Osteoblast (primary cell): ENCODE results near the gene CUL3. TPM values are rescaled to one million over a fixed set of nuclear protein-coding genes. Genes with fewer than 3 reads are reported as not detected.
A peak's percentile ranks its signal among the peaks of the same experiment; 100 is the strongest.
"Not testable (repeated sequence)": the region's sequence is repeated elsewhere in the genome, so short reads cannot be mapped to it uniquely, and the experiment has no call there.

ENCODE experiments used
- DNase-seq: peaks from one replicate; pipeline ENCODE4 v3.0.0; 2011; ENCODE audit warnings: low spot score, mixed read lengths; ENCODE audit not compliant: insufficient read length; ENCODE audit errors: missing footprints
- H2AFZ ChIP-seq: 2 replicates; pipeline ENCODE4 v1.6.0; 2011; ENCODE audit warnings: mild to moderate bottlenecking, low read length
- H3K27ac ChIP-seq: 2 replicates; pipeline ENCODE4 v1.5.1; 2011; ENCODE audit warnings: mild to moderate bottlenecking, low read depth, low read length, moderate library complexity
- H3K27me3 ChIP-seq: 2 replicates; pipeline ENCODE4 v1.6.0; 2012; ENCODE audit warnings: mild to moderate bottlenecking, control low read depth, inconsistent platforms, low read length, moderate library complexity; ENCODE audit not compliant: insufficient read depth
- H3K36me3 ChIP-seq: 2 replicates; pipeline ENCODE4 v1.5.1; 2011; ENCODE audit warnings: mild to moderate bottlenecking, low read length, control low read depth, moderate library complexity; ENCODE audit not compliant: insufficient read depth
- H3K4me1 ChIP-seq: 2 replicates; pipeline ENCODE4 v1.5.1; 2011; ENCODE audit warnings: mild to moderate bottlenecking, low read length, control low read depth, moderate library complexity; ENCODE audit not compliant: insufficient read depth
- H3K4me2 ChIP-seq: 2 replicates; pipeline ENCODE4 v1.6.0; 2011; ENCODE audit warnings: mild to moderate bottlenecking, low read length; ENCODE audit not compliant: insufficient read depth
- H3K4me3 ChIP-seq: fragments of 200-600 bp; sonication (generic); 3 replicates; pipeline ENCODE4 v1.5.1; 2012; ENCODE audit warnings: mild to moderate bottlenecking, low read length, inconsistent platforms; ENCODE audit not compliant: insufficient read depth
- H3K79me2 ChIP-seq: 2 replicates; pipeline ENCODE4 v1.6.0; 2012; ENCODE audit warnings: mild to moderate bottlenecking, low read length, control low read depth, inconsistent platforms; ENCODE audit not compliant: insufficient read depth
- H3K9me3 ChIP-seq: 2 replicates; pipeline ENCODE4 v1.5.1; 2011; ENCODE audit warnings: low read depth, low read length, control low read depth
- H4K20me1 ChIP-seq: 2 replicates; pipeline ENCODE4 v1.6.0; 2012; ENCODE audit warnings: mild to moderate bottlenecking, low read length, control low read depth; ENCODE audit not compliant: insufficient read depth
- CTCF ChIP-seq: IDR thresholded peaks from 2 replicates; pipeline ENCODE4 v1.5.1; 2011; ENCODE audit warnings: mild to moderate bottlenecking, low read depth, low read length, moderate library complexity; ENCODE audit errors: extremely low read depth
- total RNA-seq: library from RNA; depleted of rRNA; stranded (reverse); fragments of >200 nt; gene quantifications from 2 replicates; pipeline ENCODE4 v1.2.3, GENCODE V29; 2012

The CUL3 gene
- total RNA-seq, 1 donor = 64.4 TPM

- Histone ChIP-seq H3K27me3 (no peaks in the 10 kb centered on the region), H2AFZ (peak overlapping the region; percentile 86), H3K4me2 (peak overlapping the region; percentile 91), H3K36me3 (no peaks in the 10 kb centered on the region), H3K9me3 (no peaks in the 10 kb centered on the region), H3K79me2 (peaks cover 35% of the 10 kb centered on the region), H4K20me1 (peaks cover 30% of the 10 kb centered on the region), H3K27ac (no peak overlapping the region), H3K4me1 (peaks cover 3% of the 10 kb centered on the region), H3K4me3 (peak overlapping the region; percentile 86)
- TF ChIP-seq CTCF = no peak
- DNase-seq = no peak
Measured at GRCh38 chr2:224586127-224586695, 1.0 kb upstream of the CUL3 start.

- Histone ChIP-seq H3K4me1 (peaks cover 3% of the 10 kb centered on the region), H3K27ac (peak overlapping the region; percentile 69), H3K27me3 (no peaks in the 10 kb centered on the region), H2AFZ (peak overlapping the region; percentile 52), H3K9me3 (no peaks in the 10 kb centered on the region), H4K20me1 (peaks cover 43% of the 10 kb centered on the region), H3K4me3 (peak overlapping the region; percentile 86), H3K4me2 (no peak overlapping the region), H3K36me3 (no peaks in the 10 kb centered on the region), H3K79me2 (peaks cover 50% of the 10 kb centered on the region)
- DNase-seq = peak; percentile 88
- no peak for TF ChIP-seq CTCF
Measured at GRCh38 chr2:224584785-224585210, 365 bp downstream of the CUL3 start.

GRCh38 chr2:224584111-224584784 is 915 bp downstream of the CUL3 start:
- Histone ChIP-seq H4K20me1 (peaks cover 48% of the 10 kb centered on the region), H2AFZ (peak overlapping the region; percentile 26), H3K4me2 (peak overlapping the region; percentile 72), H3K9me3 (no peaks in the 10 kb centered on the region), H3K27me3 (no peaks in the 10 kb centered on the region), H3K79me2 (peaks cover 55% of the 10 kb centered on the region), H3K27ac (peak overlapping the region; percentile 21), H3K4me3 (peak overlapping the region; percentile 86), H3K36me3 (no peaks in the 10 kb centered on the region), H3K4me1 (peaks cover 3% of the 10 kb centered on the region)
- DNase-seq = peak; percentile 82
- no peak for TF ChIP-seq CTCF

- Histone ChIP-seq H4K20me1 (peaks cover 60% of the 10 kb centered on the region), H3K79me2 (peaks cover 67% of the 10 kb centered on the region), H3K4me3 (peak overlapping the region; percentile 86), H3K4me2 (peak overlapping the region; percentile 72)
- H3K9me3 ChIP-seq, H3K27me3 ChIP-seq, H2AFZ ChIP-seq, H3K4me1 ChIP-seq, H3K27ac ChIP-seq, H3K36me3 ChIP-seq, DNase-seq: not testable (repeated sequence)
Measured at GRCh38 chr2:224583033-224583432, 2.1 kb downstream of the CUL3 start.
